ENCODE data around the gene FARP2.

The FARP2 gene

DNA sequence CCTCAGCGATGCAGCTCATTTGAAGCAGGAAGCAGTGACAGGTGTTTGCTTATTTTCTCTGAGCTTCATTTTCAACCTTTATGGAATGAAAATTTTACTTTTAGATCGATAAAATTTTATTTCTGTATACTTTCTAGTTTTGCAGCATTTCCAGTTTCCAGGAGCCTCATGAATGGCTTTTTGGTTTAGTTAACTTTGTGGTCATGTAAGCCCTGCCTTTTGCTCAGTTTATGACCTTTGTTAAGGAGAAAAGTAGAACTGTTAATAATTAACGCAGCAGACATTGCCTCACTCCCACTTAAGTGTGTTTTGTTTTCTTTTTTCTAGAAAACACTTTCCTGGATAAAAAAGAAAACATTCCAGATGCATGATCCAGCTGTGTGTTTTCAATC, 4.4 kb upstream of the FARP2 start:
- TF ChIP-seq, protein P1, sequence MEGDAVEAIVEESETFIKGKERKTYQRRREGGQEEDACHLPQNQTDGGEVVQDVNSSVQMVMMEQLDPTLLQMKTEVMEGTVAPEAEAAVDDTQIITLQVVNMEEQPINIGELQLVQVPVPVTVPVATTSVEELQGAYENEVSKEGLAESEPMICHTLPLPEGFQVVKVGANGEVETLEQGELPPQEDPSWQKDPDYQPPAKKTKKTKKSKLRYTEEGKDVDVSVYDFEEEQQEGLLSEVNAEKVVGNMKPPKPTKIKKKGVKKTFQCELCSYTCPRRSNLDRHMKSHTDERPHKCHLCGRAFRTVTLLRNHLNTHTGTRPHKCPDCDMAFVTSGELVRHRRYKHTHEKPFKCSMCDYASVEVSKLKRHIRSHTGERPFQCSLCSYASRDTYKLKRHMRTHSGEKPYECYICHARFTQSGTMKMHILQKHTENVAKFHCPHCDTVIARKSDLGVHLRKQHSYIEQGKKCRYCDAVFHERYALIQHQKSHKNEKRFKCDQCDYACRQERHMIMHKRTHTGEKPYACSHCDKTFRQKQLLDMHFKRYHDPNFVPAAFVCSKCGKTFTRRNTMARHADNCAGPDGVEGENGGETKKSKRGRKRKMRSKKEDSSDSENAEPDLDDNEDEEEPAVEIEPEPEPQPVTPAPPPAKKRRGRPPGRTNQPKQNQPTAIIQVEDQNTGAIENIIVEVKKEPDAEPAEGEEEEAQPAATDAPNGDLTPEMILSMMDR (conservative IDR thresholded peaks at IDR 0.05; ENCODE audit: control insufficient read depth, insufficient read depth, low read depth, low read length): no peak
- H3K4me3 ChIP-seq (ENCODE audit: control insufficient read depth, low read depth, low read length): no peak overlapping the region
- DNase-seq (ENCODE audit: low read depth): no peak

DNA sequence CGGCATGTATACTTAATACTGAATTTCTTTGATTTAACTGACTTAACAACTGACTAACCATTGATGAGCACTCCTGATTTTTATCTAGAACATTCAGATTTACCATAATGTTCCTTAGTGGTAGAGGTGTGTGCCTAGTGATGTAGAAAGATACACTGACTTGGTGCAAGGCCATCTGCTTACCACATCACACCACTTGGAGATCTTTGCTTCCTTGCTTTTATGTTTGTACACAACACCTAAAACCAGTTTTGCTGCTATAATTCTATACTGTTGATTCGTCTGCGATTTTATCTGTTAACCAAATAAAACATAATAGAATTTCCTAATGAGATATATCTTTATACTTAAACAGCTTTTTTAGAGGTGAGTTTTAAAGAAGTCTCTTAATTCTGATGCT, 3.9 kb upstream of the FARP2 start:
- H3K4me3 ChIP-seq (ENCODE audit: control insufficient read depth, low read depth, low read length): no peak overlapping the region
- TF ChIP-seq, protein P1 (conservative IDR thresholded peaks at IDR 0.05; ENCODE audit: control insufficient read depth, insufficient read depth, low read depth, low read length): no peak
- DNase-seq (ENCODE audit: low read depth): no peak

GRCh38 chr2:241354668-241355658, 1.1 kb upstream of the FARP2 start:
- TF ChIP-seq, protein P1 (conservative IDR thresholded peaks at IDR 0.05; ENCODE audit: control insufficient read depth, insufficient read depth, low read depth, low read length): no peak
- DNase-seq (ENCODE audit: low read depth): peak; percentile 79
- no peak overlapping the region for H3K4me3 ChIP-seq (ENCODE audit: control insufficient read depth, low read depth, low read length)

DNA sequence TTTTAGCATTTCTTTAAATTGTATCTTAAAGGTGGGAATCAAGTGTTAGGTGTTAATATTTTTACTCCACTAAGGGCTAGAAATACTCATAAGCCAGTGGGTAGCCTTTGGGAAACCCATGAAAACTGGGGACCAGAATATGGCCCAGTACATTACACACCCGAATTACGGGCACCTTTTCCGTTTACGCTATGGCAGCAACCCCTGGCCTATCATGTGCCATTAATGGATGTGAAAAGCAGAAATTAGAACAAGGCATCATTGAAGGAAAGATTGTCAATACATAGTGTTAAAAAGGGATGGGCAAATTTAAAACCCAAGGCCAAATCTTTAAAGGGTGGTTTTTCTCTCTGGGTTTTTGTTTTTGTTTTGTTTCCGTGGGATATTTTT, 781 bp downstream of the FARP2 start:
- DNase-seq (ENCODE audit: low read depth): no peak
- H3K4me3 ChIP-seq (ENCODE audit: control insufficient read depth, low read depth, low read length): peak overlapping the region; percentile 83
- TF ChIP-seq, protein P1 (conservative IDR thresholded peaks at IDR 0.05; ENCODE audit: control insufficient read depth, insufficient read depth, low read depth, low read length): no peak

GRCh38 chr2:241357531-241357930, 1.4 kb downstream of the FARP2 start:
- TF ChIP-seq, protein P1 (conservative IDR thresholded peaks at IDR 0.05; ENCODE audit: control insufficient read depth, insufficient read depth, low read depth, low read length): no peak
- no peak for DNase-seq (ENCODE audit: low read depth)
- no peak overlapping the region for H3K4me3 ChIP-seq (ENCODE audit: control insufficient read depth, low read depth, low read length)

DNA sequence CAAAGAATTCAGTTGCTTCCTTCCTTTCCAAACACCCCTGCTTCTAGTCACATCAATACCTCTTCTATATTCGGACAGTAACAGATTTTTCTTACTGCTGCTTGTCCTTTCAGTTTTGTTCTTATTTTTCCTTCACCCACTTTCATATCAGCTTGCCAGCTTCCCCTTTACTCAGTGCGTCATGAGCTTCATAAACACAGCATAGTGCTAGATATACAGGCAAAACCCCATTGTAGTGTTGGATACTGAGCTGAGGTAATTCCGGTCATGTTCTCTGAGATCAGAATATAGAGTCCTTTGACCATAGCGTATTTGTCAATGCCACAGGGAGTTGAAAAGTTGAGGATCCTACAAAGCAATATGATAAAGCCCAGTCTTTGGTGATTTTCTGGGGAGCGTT, 2.4 kb downstream of the FARP2 start:
- no peak for DNase-seq (ENCODE audit: low read depth)
- TF ChIP-seq, protein P1 (conservative IDR thresholded peaks at IDR 0.05; ENCODE audit: control insufficient read depth, insufficient read depth, low read depth, low read length): no peak
- H3K4me3 ChIP-seq (ENCODE audit: control insufficient read depth, low read depth, low read length): no peak overlapping the region

Measured in fibroblast of mammary gland (primary cell).